Fibroblast of pulmonary artery (primary cell): ENCODE measurements around the gene DNAJC16.
A peak's percentile ranks its signal among the peaks of the same experiment; 100 is the strongest.
"Not testable (repeated sequence)": the region's sequence is repeated elsewhere in the genome, so short reads cannot be mapped to it uniquely, and the experiment has no call there.

ENCODE experiments used
- DNase-seq: peaks from one replicate; pipeline ENCODE4 v3.0.0-alpha.2; 2010; ENCODE audit warnings: low read depth
- H3K4me3 ChIP-seq: replicated peaks from 2 replicates; pipeline ENCODE4 v1.5.1; 2011; ENCODE audit warnings: low read depth, mild to moderate bottlenecking, control low read depth, low read length, moderate library complexity
- TF ChIP-seq, protein P1 (sequence below): IDR thresholded peaks from 2 replicates; pipeline ENCODE4 v1.5.1; 2011; ENCODE audit warnings: mild to moderate bottlenecking, control low read depth, low read length, inconsistent platforms; ENCODE audit errors: missing control alignments

The DNAJC16 gene

DNA sequence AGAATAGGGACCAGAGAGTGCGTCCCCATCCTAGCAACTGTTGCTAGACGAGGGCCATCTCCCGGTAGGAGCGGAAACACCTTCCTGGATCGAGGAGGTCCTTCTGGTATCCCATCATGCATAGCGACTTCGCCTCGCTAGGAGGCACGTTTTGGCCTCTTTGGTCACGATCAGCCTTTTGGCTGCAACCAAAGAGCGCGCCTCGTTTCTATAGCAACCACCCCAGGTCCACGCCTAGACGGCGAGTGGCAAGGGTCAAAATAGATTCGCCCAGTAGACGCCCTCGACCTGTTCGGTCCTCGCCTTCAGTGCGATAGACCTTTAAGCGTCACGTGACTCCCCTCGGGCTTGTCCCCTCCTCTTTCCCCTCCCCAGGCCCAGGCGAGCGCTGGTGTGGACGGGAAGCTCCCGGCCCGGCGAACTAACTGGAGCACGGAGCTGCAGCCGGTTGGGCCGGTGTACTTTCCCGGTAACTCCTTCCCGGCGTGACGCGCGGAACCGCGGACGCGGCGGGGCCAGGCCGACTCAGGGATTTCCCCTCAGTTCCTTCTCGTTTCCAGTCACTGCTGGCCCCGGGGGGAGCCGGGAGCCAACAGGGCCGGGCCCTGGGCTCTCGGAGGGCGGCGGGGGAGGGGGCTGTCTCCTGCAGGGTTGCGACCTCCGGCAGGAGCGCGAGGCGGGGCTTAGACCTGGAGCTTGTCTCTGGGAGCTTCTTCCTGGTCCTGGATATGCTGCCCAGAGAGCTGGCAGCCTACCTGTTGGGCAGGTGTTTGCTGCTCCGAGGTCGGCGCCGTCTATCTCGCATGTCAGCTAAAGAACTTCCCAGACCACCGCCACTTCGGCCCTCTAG is at the start of gene DNAJC16:
TSS of gene DNAJC16 (plus strand) at position 359 of the 850 bp plus-strand sequence. CDS start 2,258 bp downstream, outside the sequence.
- peak; percentile 100 for DNase-seq
- TF ChIP-seq, protein P1, sequence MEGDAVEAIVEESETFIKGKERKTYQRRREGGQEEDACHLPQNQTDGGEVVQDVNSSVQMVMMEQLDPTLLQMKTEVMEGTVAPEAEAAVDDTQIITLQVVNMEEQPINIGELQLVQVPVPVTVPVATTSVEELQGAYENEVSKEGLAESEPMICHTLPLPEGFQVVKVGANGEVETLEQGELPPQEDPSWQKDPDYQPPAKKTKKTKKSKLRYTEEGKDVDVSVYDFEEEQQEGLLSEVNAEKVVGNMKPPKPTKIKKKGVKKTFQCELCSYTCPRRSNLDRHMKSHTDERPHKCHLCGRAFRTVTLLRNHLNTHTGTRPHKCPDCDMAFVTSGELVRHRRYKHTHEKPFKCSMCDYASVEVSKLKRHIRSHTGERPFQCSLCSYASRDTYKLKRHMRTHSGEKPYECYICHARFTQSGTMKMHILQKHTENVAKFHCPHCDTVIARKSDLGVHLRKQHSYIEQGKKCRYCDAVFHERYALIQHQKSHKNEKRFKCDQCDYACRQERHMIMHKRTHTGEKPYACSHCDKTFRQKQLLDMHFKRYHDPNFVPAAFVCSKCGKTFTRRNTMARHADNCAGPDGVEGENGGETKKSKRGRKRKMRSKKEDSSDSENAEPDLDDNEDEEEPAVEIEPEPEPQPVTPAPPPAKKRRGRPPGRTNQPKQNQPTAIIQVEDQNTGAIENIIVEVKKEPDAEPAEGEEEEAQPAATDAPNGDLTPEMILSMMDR: peak; percentile 33
- H3K4me3 ChIP-seq: peak within 1 kb of the TSS; percentile 92

DNA sequence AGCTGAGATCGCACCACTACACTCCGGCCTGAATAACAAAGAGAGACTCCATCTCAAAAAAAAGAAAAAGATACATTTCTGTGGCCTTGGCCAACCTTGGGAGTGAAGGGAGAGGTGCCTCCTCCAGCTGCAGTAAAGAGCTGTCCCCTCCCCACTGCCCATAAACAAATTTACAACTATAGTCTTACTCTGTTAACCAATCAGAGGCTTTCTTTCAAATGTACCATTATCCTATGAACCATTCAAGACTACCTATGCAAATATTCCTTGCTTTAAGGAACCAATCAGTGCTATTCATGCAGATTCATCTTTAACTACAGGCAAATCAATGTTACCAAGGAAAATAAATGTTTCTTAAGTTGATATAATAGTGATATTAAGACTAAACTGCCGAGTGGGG is 49.7 kb upstream of the DNAJC16 start:
- TF ChIP-seq, protein P1: no peak
- no peak for DNase-seq
- no peak overlapping the region for H3K4me3 ChIP-seq

DNA sequence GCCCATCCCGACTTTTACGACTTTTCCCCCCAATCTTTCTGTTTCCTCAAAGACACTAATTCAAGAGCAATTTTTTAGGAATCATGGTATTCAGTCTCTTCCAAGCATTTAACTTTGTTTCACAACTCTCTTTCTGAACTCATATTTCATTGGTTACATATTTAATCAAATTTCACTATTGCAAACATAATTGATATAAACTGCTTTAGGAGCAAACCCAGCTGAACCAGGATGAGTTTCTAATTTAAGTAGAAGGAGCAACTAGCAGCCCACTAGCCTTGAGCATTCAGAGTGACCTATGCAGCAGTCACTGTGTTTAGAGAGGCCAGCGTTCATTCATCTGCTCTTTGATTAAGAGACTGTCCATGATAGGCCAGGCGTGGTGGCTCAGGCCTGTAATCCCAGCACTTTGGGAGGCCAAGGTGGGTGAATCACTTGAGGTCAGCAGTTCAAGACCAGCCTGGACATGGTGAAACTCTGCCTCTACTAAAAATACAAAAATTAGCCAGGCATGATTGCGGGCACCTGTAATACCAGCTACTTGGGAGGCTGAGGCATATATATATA is 48.9 kb upstream of the DNAJC16 start:
- no peak overlapping the region for H3K4me3 ChIP-seq
- DNase-seq: no peak
- TF ChIP-seq, protein P1: no peak

DNA sequence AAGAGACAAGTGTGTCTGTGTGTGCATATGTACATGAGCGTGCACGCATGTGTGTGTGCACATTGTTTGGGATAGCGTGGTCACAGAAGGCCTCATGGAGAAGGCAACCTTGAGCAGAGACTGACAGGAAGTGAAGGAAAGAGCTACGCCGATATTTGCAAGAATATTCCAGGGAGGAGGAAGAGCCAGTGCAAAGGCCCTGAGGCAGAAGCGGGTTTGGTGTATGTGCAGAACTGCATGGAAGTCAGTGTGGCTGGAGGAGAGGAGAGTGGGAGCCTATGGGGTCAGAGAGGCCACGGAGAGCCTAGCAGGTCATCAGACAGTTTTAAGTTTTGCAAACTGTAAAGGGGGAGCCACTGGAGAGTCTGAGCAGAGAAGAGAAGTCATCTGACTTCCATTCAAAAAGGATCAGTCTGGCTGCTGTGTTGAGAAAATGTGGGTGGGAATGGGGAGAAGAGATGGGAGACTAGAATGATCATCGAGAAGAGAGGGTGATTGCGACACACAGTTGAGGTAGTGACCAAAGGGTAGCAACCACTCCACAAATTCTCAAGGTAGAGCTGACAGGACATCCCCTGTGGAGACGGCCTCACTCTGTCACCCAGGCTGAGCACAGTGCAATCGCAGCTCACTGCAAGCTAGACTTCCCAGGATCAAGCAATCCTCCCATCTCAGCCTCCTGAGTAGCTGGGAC is 46.8 kb upstream of the DNAJC16 start:
- no peak overlapping the region for H3K4me3 ChIP-seq
- TF ChIP-seq, protein P1: no peak
- no peak for DNase-seq

DNA sequence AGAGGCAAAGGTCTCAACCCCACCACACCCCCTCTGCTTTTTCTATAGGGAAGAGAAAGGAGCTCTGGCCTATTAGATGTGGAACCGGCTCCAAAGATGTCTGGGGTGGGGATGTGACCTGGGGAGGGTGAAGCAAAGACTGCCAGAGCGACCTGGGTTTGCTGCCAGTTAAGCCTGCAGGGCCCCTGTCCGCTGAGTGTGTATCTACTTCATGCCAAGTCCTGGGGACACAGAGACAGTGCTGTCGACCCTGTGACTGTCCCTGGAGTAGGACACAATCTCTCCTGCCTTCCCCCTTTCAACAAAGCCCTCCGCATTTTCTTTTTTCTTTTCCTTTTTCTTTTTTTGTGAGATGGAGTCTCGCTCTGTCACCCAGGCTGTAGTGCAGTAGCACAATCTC is 44.2 kb upstream of the DNAJC16 start:
- not testable (repeated sequence) for H3K4me3 ChIP-seq, DNase-seq

DNA sequence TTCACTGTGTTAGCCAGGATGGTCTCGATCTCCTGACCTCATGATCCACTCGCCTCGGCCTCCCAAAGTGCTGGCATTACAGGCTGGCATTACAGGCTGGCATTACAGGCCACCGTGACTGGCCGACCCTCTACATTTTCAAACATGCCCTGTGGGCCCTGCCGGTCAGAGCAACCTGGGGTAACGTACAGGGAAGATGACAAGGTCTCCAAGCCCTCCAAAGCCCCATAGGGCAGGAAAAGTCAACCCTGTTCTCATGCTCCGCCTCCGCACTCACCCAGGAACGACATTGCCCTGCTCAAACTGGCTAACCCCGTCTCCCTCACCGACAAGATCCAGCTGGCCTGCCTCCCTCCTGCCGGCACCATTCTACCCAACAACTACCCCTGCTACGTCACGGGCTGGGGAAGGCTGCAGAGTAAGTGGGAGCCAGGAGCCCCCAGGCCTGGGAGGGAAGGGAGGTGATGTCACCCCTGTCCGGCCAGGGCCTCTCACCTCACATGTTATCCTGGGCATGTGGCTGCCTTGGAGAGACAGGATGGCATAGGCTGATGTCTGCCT is 43.6 kb upstream of the DNAJC16 start:
- not testable (repeated sequence) for H3K4me3 ChIP-seq, DNase-seq

DNA sequence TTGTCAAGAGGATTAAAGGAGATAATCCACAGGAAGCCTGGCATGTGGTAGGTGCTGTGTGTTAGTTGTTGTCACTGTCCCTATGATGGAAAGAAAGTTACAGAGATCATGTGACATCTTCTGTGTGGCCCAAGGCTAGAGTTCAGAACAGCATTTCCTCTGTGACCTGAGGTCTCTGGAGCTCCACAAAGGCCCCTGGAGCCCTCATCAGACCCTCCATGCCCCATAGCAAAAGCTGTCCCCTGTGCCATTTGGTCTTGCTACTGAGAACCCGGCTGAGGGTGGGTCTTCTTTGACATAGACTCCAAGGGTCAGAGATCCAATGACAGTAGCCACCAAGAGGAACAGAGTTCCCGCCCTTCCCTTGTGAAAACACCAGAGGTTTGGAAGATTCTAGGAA is 42.7 kb upstream of the DNAJC16 start:
- no peak overlapping the region for H3K4me3 ChIP-seq
- TF ChIP-seq, protein P1: no peak
- no peak for DNase-seq

DNA sequence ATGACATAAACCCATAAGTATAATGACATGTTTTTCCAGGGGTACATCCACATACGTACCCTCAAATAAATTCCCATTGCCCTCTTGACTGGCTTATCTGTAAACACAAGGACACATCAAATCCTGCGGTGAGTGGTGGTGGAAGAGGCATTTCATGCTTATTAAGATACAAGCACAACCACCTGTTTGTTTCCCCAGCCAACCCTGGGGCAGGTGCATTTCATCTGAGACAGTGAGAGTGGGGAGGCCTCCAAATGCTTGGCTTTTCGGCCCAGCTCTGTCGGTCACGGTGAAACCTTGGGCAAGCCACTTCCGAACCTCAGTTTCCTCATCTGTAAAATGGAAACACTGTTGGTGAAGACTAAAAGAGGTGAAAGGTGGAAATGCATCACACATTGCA is 42.2 kb upstream of the DNAJC16 start:
- not testable (repeated sequence) for DNase-seq, H3K4me3 ChIP-seq
